ENCODE data around the gene LRBA. TPM values are rescaled to one million over a fixed set of nuclear protein-coding genes. Genes with fewer than 3 reads are reported as not detected.
A peak's percentile ranks its signal among the peaks of the same experiment; 100 is the strongest.

LRBA gene
- polyA plus RNA-seq, 2 of the 4 experiments (the other 2 are of a cell fraction): 10.7 to 25.1 TPM

DNA sequence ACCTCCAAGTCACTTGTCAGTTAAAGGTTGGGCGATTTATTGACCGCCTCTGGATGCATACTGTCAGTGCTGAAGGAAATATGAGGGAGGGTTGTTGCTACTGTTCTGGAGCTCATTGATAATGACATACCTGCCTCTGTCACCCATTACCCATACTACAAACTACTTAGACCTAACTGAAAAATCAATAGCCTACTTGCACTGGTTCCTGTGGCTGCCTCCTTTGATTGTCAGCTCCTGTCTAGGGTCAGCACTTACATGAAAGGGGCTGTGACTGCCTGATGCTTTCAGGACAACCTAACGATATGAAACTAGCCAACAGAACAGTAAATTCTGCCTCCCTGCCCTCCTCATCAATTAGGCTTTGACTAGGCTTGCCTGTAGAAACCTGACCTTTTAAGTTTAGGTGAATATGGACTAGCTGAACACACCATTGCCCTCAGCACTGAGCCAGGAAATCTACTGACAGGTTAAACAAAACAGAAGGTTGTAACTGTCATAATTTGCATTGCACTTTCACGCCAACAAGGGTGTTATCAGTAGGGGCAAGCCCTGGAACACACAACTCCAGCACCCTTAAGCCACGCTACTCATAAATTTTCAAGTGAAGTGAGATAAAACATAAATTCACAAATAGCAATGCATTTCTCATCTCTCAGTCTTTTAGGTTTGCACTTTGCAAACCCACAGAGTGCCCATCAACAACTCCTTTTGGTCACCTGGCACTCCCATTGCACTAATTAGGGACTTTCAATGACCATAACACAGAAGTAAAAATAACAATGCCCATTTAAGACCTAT, 442.2 kb downstream of the LRBA start:
- Histone ChIP-seq H3K4me2 (peak overlapping the region; percentile 41; the same call in 2 of the 3 replicates), H3K27ac (peak overlapping the region in 1 of 2 experiments; percentile 51; a peak in 3 of 6 replicates), H3K4me3 (no peak overlapping the region), H3K9me3 (no peaks in the 10 kb centered on the region), H3K4me1 (peaks cover 56% of the 10 kb centered on the region)
- DNase-seq (ENCODE audit: low read depth in 1 of 2, low spot score in 1 of 2) (no peak), ATAC-seq (no peak), FAIRE-seq (no peak)
- POLR2A ChIA-PET: no interaction called here
- CTCF ChIA-PET: interaction anchor here (0.6 to 0.8 kb wide), 3 partner anchors 124 to 292 kb away, joined by 3 read pairs; no protein-coding TSS in a partner anchor
- no peak for TF ChIP-seq RFX5 (IDR thresholded peaks at IDR 0.05)
- no peak for TF ChIP-seq RARB (CRISPR knock-in tag; IDR thresholded peaks at IDR 0.05)
- TF ChIP-seq CTCF (IDR thresholded peaks at IDR 0.05): no peak
- TF ChIP-seq HOXB5 (CRISPR knock-in tag; IDR thresholded peaks at IDR 0.05): no peak
- 98% methylated on average over 5 of the region's 5 CpGs for WGBS (ENCODE audit: missing lambda C conversion rate)

GRCh38 chr4:150570862-150571261, 444.2 kb downstream of the LRBA start:
- ChIA-PET POLR2A (no interaction called here), CTCF (no interaction called here)
- ATAC-seq (peak in 1 of 2 experiments; percentile 43; a peak in 2 of 6 replicates), FAIRE-seq (no peak), DNase-seq (ENCODE audit: low read depth in 1 of 2, low spot score in 1 of 2) (peak in 1 of 2 experiments; percentile 10)
- no peak for TF ChIP-seq EP300 (IDR thresholded peaks at IDR 0.05)
- peak; percentile 55 for TF ChIP-seq MAFK (IDR thresholded peaks at IDR 0.05; ENCODE audit: partially characterized antibody)
- H3K4me3 ChIP-seq: no peak overlapping the region
- H3K4me2 ChIP-seq: peak overlapping the region; percentile 73
- peaks cover 61% of the 10 kb centered on the region for H3K4me1 ChIP-seq
- WGBS (ENCODE audit: missing lambda C conversion rate): 21% methylated on average over 1 of the region's 1 CpG
- peak overlapping the region; percentile 65 to 85; a peak in 5 of 6 replicates for H3K27ac ChIP-seq
- no peaks in the 10 kb centered on the region for H3K9me3 ChIP-seq

- peak; percentile 29 to 55; a peak in 1 of 6 replicates for ATAC-seq
- FAIRE-seq: no peak
- peak overlapping the region; percentile 73 for H3K4me2 ChIP-seq
- no peak overlapping the region for H3K4me3 ChIP-seq
- ChIA-PET CTCF (interaction anchor here (0.6 kb wide), 1 partner anchor 75 kb away, joined by 3 read pairs; no protein-coding TSS in a partner anchor), POLR2A (interaction anchor here (1.1 kb wide), 1 partner anchor 59 kb away, joined by 3 read pairs; no protein-coding TSS in a partner anchor)
- H3K4me1 ChIP-seq: peaks cover 61% of the 10 kb centered on the region
- no peak for DNase-seq (ENCODE audit: low read depth in 1 of 2, low spot score in 1 of 2)
- peak overlapping the region; percentile 65 to 85 for H3K27ac ChIP-seq
- TF ChIP-seq SREBF2 (IDR thresholded peaks at IDR 0.05) (no peak), HOXB5 (CRISPR knock-in tag; IDR thresholded peaks at IDR 0.05) (no peak), RNF2 (IDR thresholded peaks at IDR 0.05; ENCODE audit: borderline replicate concordance, low read depth) (no peak), CTCF (IDR thresholded peaks at IDR 0.05) (no peak), ZNF302 (CRISPR knock-in tag; IDR thresholded peaks at IDR 0.05) (no peak), MAFK (IDR thresholded peaks at IDR 0.05; ENCODE audit: partially characterized antibody) (peak; percentile 23), HOXA7 (CRISPR knock-in tag; IDR thresholded peaks at IDR 0.05) (no peak), E2F6 (IDR thresholded peaks at IDR 0.05; ENCODE audit: borderline replicate concordance, low read depth) (no peak)
- WGBS (ENCODE audit: missing lambda C conversion rate): 50% methylated on average over 4 of the region's 4 CpGs
- H3K9me3 ChIP-seq: no peaks in the 10 kb centered on the region
These were observed 445.0 kb downstream of the LRBA start for GRCh38 chr4:150569998-150570535.

Data from A549 (cell line).